ENCODE data around the gene C5. TPM values are rescaled to one million over a fixed set of nuclear protein-coding genes. Genes with fewer than 3 reads are reported as not detected.

The C5 gene
- total RNA-seq, 2 experiments from 2014 or later = 0.99 to 1.6 TPM

DNA sequence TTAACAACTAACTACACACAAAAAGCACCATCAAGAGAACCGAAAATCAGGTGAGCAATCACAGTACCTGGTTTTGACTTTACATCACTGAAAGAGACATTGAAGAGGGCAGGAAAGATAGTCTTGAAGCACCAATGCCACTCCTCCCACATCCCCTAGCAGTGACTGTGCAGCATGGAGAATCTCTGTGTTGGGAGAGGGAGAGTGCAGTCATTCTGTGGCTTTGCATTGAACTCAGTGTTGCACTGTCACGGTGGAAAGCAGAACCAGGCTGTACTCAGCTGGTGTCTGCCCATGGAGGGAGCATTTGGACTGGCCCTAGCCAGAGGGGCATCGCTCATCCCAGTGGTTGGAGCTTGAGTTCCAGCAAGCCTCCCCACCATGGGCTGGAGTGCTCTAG lies 40.4 kb downstream of the C5 start:
- CTCF ChIA-PET = interaction anchor here (1.2 kb wide), 1 partner anchor 11 kb away, joined by 4 read pairs; no protein-coding TSS in a partner anchor
- peak; percentile 20 for DNase-seq
- H3K4me1 Mint-ChIP-seq (ENCODE audit: low read depth) = no peaks in the 10 kb centered on the region

DNA sequence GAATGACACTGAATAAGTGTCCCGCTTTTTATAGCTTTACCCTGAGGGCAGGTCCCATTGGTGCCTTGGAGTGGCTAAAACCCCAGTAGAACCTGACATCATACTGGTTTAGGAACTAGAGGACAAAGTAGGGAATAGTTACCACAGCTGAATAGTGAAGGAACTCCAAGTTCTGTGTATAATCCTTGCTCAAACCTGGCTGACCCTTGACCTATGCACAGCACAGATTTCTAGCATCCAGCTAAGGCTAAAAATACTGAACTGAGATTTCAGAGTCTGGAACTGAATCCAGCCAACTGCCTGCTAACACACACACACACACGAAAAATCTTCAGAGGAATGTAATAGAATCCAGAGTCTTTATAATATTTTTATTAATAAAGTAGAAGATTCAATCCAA lies 50.8 kb downstream of the C5 start:
- no peaks in the 10 kb centered on the region for H3K4me1 Mint-ChIP-seq (ENCODE audit: low read depth)
- no peaks in the 10 kb centered on the region for H3K36me3 Mint-ChIP-seq (ENCODE audit: low read depth)
- intact Hi-C loops (cut with micrococcal nuclease) = no loop called here
- no peak for DNase-seq
- CTCF ChIA-PET = interaction anchor here (1.6 kb wide), 1 partner anchor 18 kb away, joined by 6 read pairs; no protein-coding TSS in a partner anchor
- no peak overlapping the region for H3K27ac Mint-ChIP-seq
- H3K9me3 Mint-ChIP-seq = no peaks in the 10 kb centered on the region
- no peaks in the 10 kb centered on the region for H3K27me3 Mint-ChIP-seq (ENCODE audit: low read depth)
- H3K4me3 Mint-ChIP-seq = no peak overlapping the region

More for the DNA sequence above, 40.4 kb downstream of the C5 start:
- H3K9me3 Mint-ChIP-seq = no peaks in the 10 kb centered on the region
- intact Hi-C loops (cut with micrococcal nuclease) = no loop called here
- H3K4me3 Mint-ChIP-seq = no peak overlapping the region
- H3K27ac Mint-ChIP-seq = no peak overlapping the region
- no peaks in the 10 kb centered on the region for H3K36me3 Mint-ChIP-seq (ENCODE audit: low read depth)
- no peaks in the 10 kb centered on the region for H3K27me3 Mint-ChIP-seq (ENCODE audit: low read depth)

DNA sequence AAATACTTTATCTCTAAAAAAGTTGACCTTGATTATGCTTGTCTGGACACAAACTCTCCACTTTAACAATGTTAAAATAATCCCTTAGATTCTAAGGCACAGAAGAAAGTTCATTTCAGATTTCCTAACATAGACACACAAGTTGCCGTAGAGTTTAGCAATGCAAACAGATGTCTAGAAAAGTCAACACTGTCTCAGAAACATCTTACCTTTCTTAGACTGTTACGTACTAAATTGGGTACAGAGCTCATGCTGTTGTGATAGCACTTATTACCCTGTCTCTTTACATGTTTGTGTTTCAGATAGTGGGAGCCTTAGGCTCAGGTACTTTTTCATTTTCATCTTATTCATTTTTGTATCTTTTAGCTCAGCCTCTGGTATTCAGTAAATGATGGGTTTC lies 52.0 kb downstream of the C5 start:
- no peak for DNase-seq
- CTCF ChIA-PET = interaction anchor here (1.6 kb wide), 1 partner anchor 17 kb away, joined by 6 read pairs; no protein-coding TSS in a partner anchor
- intact Hi-C loops (cut with micrococcal nuclease) = no loop called here
- no peaks in the 10 kb centered on the region for H3K36me3 Mint-ChIP-seq (ENCODE audit: low read depth)
- H3K4me1 Mint-ChIP-seq (ENCODE audit: low read depth) = no peaks in the 10 kb centered on the region
- no peak overlapping the region for H3K27ac Mint-ChIP-seq
- no peaks in the 10 kb centered on the region for H3K27me3 Mint-ChIP-seq (ENCODE audit: low read depth)
- H3K4me3 Mint-ChIP-seq = no peak overlapping the region
- H3K9me3 Mint-ChIP-seq = no peaks in the 10 kb centered on the region

DNA sequence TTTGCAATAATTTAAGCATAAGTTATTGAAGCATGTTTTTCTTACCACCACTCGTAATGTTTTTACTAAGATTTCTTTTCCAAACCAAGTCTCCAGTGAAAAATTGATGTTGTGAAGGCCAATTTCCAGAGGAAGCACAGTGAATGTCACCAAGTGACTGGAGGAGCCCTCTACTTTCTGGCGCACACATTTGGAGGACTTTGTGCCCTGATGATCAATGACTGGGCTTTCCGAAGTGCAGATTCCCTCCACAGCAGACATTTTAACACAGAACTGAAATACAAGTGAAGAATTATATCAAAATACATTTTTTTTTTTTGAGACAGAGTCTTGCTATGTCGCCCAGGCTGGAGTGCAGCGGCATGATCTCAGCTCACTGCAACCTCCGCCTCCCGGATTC lies 52.6 kb downstream of the C5 start:
- H3K27me3 Mint-ChIP-seq (ENCODE audit: low read depth) = no peaks in the 10 kb centered on the region
- no peak overlapping the region for H3K4me3 Mint-ChIP-seq
- DNase-seq = no peak
- no peaks in the 10 kb centered on the region for H3K36me3 Mint-ChIP-seq (ENCODE audit: low read depth)
- intact Hi-C loops (cut with micrococcal nuclease) = no loop called here
- H3K27ac Mint-ChIP-seq = no peak overlapping the region
- H3K4me1 Mint-ChIP-seq (ENCODE audit: low read depth) = no peaks in the 10 kb centered on the region
- CTCF ChIA-PET = no interaction called here
- no peaks in the 10 kb centered on the region for H3K9me3 Mint-ChIP-seq

DNA sequence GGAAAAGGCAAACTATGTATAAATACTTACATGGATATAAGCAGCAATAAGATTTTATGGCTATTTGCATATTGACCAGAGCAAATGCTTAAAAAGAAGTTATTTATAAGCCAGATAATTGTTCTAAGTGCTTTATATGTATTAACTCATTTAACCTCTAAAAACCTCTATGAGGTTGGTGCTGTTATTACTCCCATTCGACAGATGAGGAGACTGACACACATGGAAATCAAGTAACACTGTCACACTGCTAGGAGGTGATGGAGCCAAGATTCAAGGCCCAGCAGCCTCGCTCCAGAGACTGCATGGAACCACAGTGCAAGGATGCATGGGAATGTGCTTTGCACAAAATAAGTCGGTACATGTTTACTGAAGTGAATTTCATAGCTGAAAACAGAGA lies 53.7 kb downstream of the C5 start:
- CTCF ChIA-PET = no interaction called here
- H3K4me1 Mint-ChIP-seq (ENCODE audit: low read depth) = no peaks in the 10 kb centered on the region
- H3K4me3 Mint-ChIP-seq = no peak overlapping the region
- H3K27me3 Mint-ChIP-seq (ENCODE audit: low read depth) = no peaks in the 10 kb centered on the region
- DNase-seq = no peak
- H3K27ac Mint-ChIP-seq = no peak overlapping the region
- no peaks in the 10 kb centered on the region for H3K36me3 Mint-ChIP-seq (ENCODE audit: low read depth)
- intact Hi-C loops (cut with micrococcal nuclease) = no loop called here
- H3K9me3 Mint-ChIP-seq = no peaks in the 10 kb centered on the region

DNA sequence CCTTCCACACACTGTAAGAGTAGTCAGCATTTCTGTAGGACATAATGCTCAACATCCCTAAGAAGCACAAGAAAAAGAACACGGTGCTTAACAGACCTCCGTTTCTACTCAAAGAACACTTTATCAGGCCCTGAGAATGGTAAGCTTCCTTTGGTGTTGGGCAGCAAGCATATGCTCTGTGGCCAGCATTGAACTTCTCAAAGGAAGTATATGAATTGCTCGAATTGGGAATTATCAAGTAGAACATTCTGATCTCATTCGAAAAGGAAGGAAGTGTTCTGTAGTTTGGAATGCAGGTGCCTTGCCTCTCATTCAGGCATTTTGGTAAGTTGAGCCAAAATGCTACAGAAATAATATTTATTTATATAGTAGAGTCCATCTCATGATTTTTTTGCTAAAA lies 61.0 kb downstream of the C5 start:
- Mint-ChIP-seq H3K4me1 (ENCODE audit: low read depth) (no peaks in the 10 kb centered on the region), H3K4me3 (no peak overlapping the region), H3K36me3 (ENCODE audit: low read depth) (no peaks in the 10 kb centered on the region), H3K9me3 (no peaks in the 10 kb centered on the region), H3K27me3 (ENCODE audit: low read depth) (no peaks in the 10 kb centered on the region), H3K27ac (no peak overlapping the region)
- CTCF ChIA-PET = interaction anchor here (1.3 kb wide), 1 partner anchor 71 kb away, joined by 3 read pairs; no protein-coding TSS in a partner anchor
- intact Hi-C loops (cut with micrococcal nuclease) = loop anchor here (10.0 kb wide), 2 partner anchors 166 to 416 kb away; no protein-coding TSS in a partner anchor
- DNase-seq = no peak

DNA sequence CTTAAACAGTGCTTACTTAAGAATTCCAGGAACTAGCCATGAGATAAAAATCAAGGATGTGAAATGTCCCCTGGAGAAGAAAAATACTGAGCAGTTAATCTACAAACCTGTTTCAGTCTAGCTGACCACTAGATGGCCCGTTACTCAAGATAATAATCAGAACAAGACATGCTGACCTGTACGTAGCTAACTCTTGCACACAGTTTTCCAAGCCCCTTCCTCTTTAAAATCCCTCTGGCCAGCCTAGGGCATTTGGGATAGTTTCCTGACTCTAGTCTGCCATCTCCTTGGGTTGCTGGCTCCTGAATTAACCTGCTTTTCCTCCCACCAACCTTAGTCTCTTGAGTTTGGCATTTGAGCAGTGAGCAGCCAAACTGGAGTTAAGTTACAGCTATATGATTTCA lies 64.3 kb downstream of the C5 start:
- no peaks in the 10 kb centered on the region for H3K36me3 Mint-ChIP-seq (ENCODE audit: low read depth)
- no peaks in the 10 kb centered on the region for H3K27me3 Mint-ChIP-seq (ENCODE audit: low read depth)
- DNase-seq = peak; percentile 13
- no peak overlapping the region for H3K4me3 Mint-ChIP-seq
- H3K4me1 Mint-ChIP-seq (ENCODE audit: low read depth) = peaks cover 2% of the 10 kb centered on the region
- CTCF ChIA-PET = interaction anchor here (0.7 to 8.4 kb wide), 5 partner anchors 9 to 90 kb away, joined by 3 to 79 read pairs (median 3); no protein-coding TSS in a partner anchor
- no peaks in the 10 kb centered on the region for H3K9me3 Mint-ChIP-seq
- H3K27ac Mint-ChIP-seq = no peak overlapping the region
- intact Hi-C loops (cut with micrococcal nuclease) = loop anchor here (10.0 kb wide), 2 partner anchors 169 to 419 kb away; no protein-coding TSS in a partner anchor

DNA sequence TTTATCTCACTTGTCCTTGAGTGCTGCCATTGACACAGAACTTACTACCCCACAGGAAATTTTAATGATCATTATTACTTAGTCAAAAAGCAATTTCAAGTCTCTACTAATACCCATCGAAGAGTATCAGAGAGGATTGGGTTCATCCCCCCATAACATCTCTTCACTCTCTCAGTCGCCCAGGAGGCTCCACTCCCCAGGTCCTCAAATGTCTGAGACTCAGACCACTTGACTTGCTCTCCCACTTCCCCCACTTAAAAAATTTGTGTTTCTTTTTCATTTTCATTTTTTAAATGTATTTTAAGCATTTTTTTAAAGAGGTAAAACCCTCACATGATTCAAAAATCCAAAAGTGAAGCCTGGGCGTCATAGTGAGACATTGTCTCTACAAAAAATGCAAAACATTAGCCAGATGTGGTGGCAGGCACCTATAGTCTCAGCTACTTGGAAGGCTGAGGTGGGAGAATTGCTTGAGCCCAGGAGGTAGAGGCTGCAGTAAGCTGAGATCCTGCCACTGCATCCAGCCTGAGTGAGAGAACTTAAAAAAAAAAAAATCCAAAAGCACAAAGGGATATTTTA lies 66.7 kb downstream of the C5 start:
- Mint-ChIP-seq H3K36me3 (ENCODE audit: low read depth) (no peaks in the 10 kb centered on the region), H3K9me3 (no peaks in the 10 kb centered on the region), H3K27me3 (ENCODE audit: low read depth) (no peaks in the 10 kb centered on the region), H3K4me1 (ENCODE audit: low read depth) (peaks cover 2% of the 10 kb centered on the region), H3K27ac (no peak overlapping the region), H3K4me3 (no peak overlapping the region)
- no peak for DNase-seq
- intact Hi-C loops (cut with micrococcal nuclease) = loop anchor here (5.0 to 10.0 kb wide), 3 partner anchors 139 to 421 kb away; no protein-coding TSS in a partner anchor
- CTCF ChIA-PET = interaction anchor here (0.6 to 8.4 kb wide), 3 partner anchors 74 to 192 kb away, joined by 3 to 79 read pairs (median 5); no protein-coding TSS in a partner anchor

DNA sequence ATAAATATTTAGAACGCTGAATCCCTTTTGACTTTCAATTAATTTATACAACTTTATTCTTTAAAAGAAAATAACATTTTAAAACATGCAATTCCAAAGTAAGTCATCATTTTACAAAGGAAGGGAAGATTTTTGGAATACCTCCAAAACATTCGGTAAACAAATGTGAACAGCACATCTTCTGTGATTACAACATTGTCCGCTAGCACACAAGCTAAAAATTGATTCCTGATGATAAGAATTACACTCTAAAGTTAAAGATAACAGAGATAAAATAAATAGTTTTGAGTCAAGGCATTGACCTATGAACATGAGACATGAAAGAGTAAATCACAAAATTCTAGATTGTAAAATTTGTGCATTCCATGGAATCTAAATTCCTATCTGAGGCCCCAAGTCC lies 67.2 kb downstream of the C5 start:
- Mint-ChIP-seq H3K9me3 (no peaks in the 10 kb centered on the region), H3K4me1 (ENCODE audit: low read depth) (peaks cover 2% of the 10 kb centered on the region), H3K4me3 (no peak overlapping the region), H3K36me3 (ENCODE audit: low read depth) (no peaks in the 10 kb centered on the region), H3K27me3 (ENCODE audit: low read depth) (no peaks in the 10 kb centered on the region), H3K27ac (no peak overlapping the region)
- DNase-seq = no peak
- CTCF ChIA-PET = interaction anchor here (0.6 to 8.4 kb wide), 3 partner anchors 22 to 192 kb away, joined by 3 to 79 read pairs (median 13); no protein-coding TSS in a partner anchor
- intact Hi-C loops (cut with micrococcal nuclease) = loop anchor here (5.0 to 10.0 kb wide), 3 partner anchors 139 to 422 kb away; no protein-coding TSS in a partner anchor

DNA sequence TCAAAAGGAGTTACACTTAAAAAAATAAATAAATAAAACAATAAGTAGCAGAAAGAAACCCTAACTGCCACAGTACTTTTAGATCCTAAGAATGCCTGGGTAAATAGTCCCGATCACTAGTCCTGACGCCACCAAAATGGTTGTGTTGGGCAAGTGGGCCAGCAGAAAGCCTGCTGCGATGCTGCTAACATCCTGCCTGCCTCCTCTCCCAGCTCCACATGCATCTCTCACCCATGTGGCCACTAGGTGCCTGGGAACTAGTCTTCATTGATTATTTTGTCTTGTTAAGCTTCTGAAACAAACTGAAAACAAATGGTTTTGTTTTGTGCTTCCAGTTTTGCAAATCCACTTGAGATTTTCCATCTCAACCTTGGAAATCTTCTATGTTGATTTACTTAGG lies 69.1 kb downstream of the C5 start:
- Mint-ChIP-seq H3K27me3 (ENCODE audit: low read depth) (no peaks in the 10 kb centered on the region), H3K9me3 (no peaks in the 10 kb centered on the region), H3K4me3 (no peak overlapping the region), H3K27ac (no peak overlapping the region), H3K36me3 (ENCODE audit: low read depth) (no peaks in the 10 kb centered on the region), H3K4me1 (ENCODE audit: low read depth) (peaks cover 2% of the 10 kb centered on the region)
- CTCF ChIA-PET = interaction anchor here (0.7 to 8.4 kb wide), 32 partner anchors 9 to 419 kb away, joined by 3 to 79 read pairs (median 4); partner anchors contain the start of gene C5
- intact Hi-C loops (cut with micrococcal nuclease) = loop anchor here (1.0 to 10.0 kb wide), 6 partner anchors 79 to 424 kb away; no protein-coding TSS in a partner anchor
- no peak for DNase-seq

DNA sequence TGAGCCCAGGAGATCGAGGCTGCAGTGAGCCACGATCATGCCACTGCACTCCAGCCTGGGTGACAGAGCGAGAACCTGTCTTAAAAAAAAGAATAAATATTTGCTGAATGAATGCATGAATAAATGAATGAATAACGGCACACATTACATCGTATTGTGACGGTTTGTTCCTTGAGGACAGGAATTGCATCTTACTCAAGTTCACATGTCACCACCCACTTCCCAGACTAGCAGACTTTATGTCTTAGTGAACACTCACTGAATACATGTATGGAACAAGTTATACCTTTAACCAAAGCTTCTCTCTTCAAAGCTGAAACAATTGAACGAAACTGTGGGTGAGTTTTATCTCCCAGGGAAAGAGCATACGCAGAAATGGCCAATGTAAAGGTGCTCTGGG lies 70.3 kb downstream of the C5 start:
- Mint-ChIP-seq H3K9me3 (no peaks in the 10 kb centered on the region), H3K4me1 (ENCODE audit: low read depth) (peaks cover 11% of the 10 kb centered on the region), H3K27ac (no peak overlapping the region), H3K36me3 (ENCODE audit: low read depth) (no peaks in the 10 kb centered on the region), H3K27me3 (ENCODE audit: low read depth) (no peaks in the 10 kb centered on the region), H3K4me3 (no peak overlapping the region)
- DNase-seq = no peak
- intact Hi-C loops (cut with micrococcal nuclease) = loop anchor here (5.0 to 10.0 kb wide), 3 partner anchors 143 to 425 kb away; no protein-coding TSS in a partner anchor
- CTCF ChIA-PET = interaction anchor here (0.7 to 8.4 kb wide), 7 partner anchors 10 to 234 kb away, joined by 3 to 79 read pairs (median 3); no protein-coding TSS in a partner anchor

DNA sequence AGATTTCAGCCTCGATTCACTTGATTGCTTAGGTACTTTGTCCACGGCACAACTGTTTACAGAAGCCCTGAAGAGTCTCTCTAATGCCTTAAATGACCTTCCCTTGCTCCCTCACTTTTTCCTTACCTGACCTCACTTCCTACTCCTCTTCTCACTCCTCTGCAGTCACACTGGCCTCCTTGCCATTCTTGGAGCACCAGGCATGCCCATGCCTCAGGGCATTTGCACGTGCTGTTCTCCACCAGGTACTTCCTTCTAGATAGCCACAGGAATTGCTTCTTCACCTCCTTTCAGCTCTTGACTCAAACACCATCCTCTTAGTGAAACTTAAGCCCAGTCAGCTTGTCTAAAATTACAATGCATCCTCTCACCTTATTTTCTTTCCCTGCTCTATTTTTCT lies 71.1 kb downstream of the C5 start:
- no peak overlapping the region for H3K27ac Mint-ChIP-seq

More for the DNA sequence above, 71.1 kb downstream of the C5 start:
- CTCF ChIA-PET = interaction anchor here (0.8 to 8.4 kb wide), 4 partner anchors 9 to 222 kb away, joined by 3 to 79 read pairs (median 3); no protein-coding TSS in a partner anchor
- H3K4me3 Mint-ChIP-seq = no peak overlapping the region
- peaks cover 17% of the 10 kb centered on the region for H3K4me1 Mint-ChIP-seq (ENCODE audit: low read depth)
- H3K9me3 Mint-ChIP-seq = no peaks in the 10 kb centered on the region
- intact Hi-C loops (cut with micrococcal nuclease) = no loop called here
- H3K36me3 Mint-ChIP-seq (ENCODE audit: low read depth) = no peaks in the 10 kb centered on the region
- H3K27me3 Mint-ChIP-seq (ENCODE audit: low read depth) = no peaks in the 10 kb centered on the region
- DNase-seq = no peak
